Type B pancreatic cell (in vitro differentiated cells): ENCODE measurements around the gene TRIM24. TPM values are rescaled to one million over a fixed set of nuclear protein-coding genes. Genes with fewer than 3 reads are reported as not detected.
"Not testable (repeated sequence)": the region's sequence is repeated elsewhere in the genome, so short reads cannot be mapped to it uniquely, and the experiment has no call there.

Experiments
- DNase-seq: peaks from one replicate; pipeline ENCODE4 v3.0.0; 2021; ENCODE audit warnings: mixed read lengths; ENCODE audit not compliant: unreplicated experiment; ENCODE audit errors: extremely low spot score
- H3K27ac Mint-ChIP-seq: 2 replicates; pipeline ENCODE4 v1.8.0; 2021; ENCODE audit warnings: mild to moderate bottlenecking, mixed read lengths
- H3K27me3 Mint-ChIP-seq: 2 replicates; pipeline ENCODE4 v1.8.0; 2021; ENCODE audit warnings: mixed read lengths
- H3K36me3 Mint-ChIP-seq: 2 replicates; pipeline ENCODE4 v1.8.0; 2021; ENCODE audit warnings: mixed read lengths
- H3K4me1 Mint-ChIP-seq: one replicate; pipeline ENCODE4 v1.8.0; 2021; ENCODE audit warnings: mixed read lengths; ENCODE audit not compliant: unreplicated experiment
- H3K4me3 Mint-ChIP-seq: 2 replicates; pipeline ENCODE4 v1.8.0; 2021; ENCODE audit warnings: mild to moderate bottlenecking, mixed read lengths
- H3K9me3 Mint-ChIP-seq: 2 replicates; pipeline ENCODE4 v1.8.0; 2021; ENCODE audit warnings: mixed read lengths
- CTCF ChIP-seq: fragments of 200-600 bp; sonication (generic); conservative IDR thresholded peaks from 2 replicates; pipeline ENCODE4 v1.5.0; 2021; ENCODE audit warnings: antibody characterized with exemption, mild to moderate bottlenecking
- total RNA-seq: library from RNA; stranded (reverse); gene quantifications from 2 replicates; pipeline ENCODE4 v1.2.1, GENCODE V29; 2021; ENCODE audit warnings: low replicate concordance

The TRIM24 gene
- total RNA-seq, 1 donor from 2014 or later = 66.8 TPM

- Mint-ChIP-seq H3K9me3 (peaks cover 4% of the 10 kb centered on the region), H3K36me3 (peaks cover 20% of the 10 kb centered on the region), H3K27ac (peak overlapping the region; percentile 11), H3K27me3 (no peaks in the 10 kb centered on the region), H3K4me1 (peaks cover 14% of the 10 kb centered on the region), H3K4me3 (peak overlapping the region; percentile 63)
- TF ChIP-seq CTCF = no peak
- DNase-seq = no peak
These were observed 1.3 kb upstream of the TRIM24 start for GRCh38 chr7:138458576-138459412.

GRCh38 chr7:138459413-138460175 lies 465 bp upstream of the TRIM24 start:
- Mint-ChIP-seq H3K27ac (peak overlapping the region; percentile 67), H3K27me3 (no peaks in the 10 kb centered on the region), H3K4me1 (peaks cover 19% of the 10 kb centered on the region), H3K9me3 (peaks cover 4% of the 10 kb centered on the region), H3K36me3 (peaks cover 24% of the 10 kb centered on the region), H3K4me3 (peak overlapping the region; percentile 91)
- TF ChIP-seq CTCF = peak; percentile 67
- DNase-seq = peak; percentile 99

- Mint-ChIP-seq H3K4me1 (peaks cover 28% of the 10 kb centered on the region), H3K27ac (peak overlapping the region; percentile 92), H3K9me3 (peaks cover 4% of the 10 kb centered on the region), H3K36me3 (peaks cover 30% of the 10 kb centered on the region), H3K4me3 (peak overlapping the region; percentile 93), H3K27me3 (no peaks in the 10 kb centered on the region)
- DNase-seq = peak; percentile 74
- TF ChIP-seq CTCF = peak; percentile 23
These were observed 869 bp downstream of the TRIM24 start for GRCh38 chr7:138460649-138461607.

GRCh38 chr7:138463291-138463618 lies 3.2 kb downstream of the TRIM24 start:
- H3K4me1 Mint-ChIP-seq = peaks cover 30% of the 10 kb centered on the region
- not testable (repeated sequence) for DNase-seq, H3K9me3 Mint-ChIP-seq, H3K27me3 Mint-ChIP-seq
- H3K36me3 Mint-ChIP-seq = peaks cover 37% of the 10 kb centered on the region
- peak overlapping the region; percentile 85 for H3K4me3 Mint-ChIP-seq
- peak overlapping the region; percentile 89 for H3K27ac Mint-ChIP-seq

- no peak for DNase-seq
- no peak for TF ChIP-seq CTCF
- H3K9me3 Mint-ChIP-seq = peaks cover 6% of the 10 kb centered on the region
- no peaks in the 10 kb centered on the region for H3K27me3 Mint-ChIP-seq
- peak overlapping the region; percentile 23 for H3K27ac Mint-ChIP-seq
- H3K4me3 Mint-ChIP-seq = peak overlapping the region; percentile 47
- peaks cover 33% of the 10 kb centered on the region for H3K4me1 Mint-ChIP-seq
- peaks cover 44% of the 10 kb centered on the region for H3K36me3 Mint-ChIP-seq
These were observed 5.0 kb downstream of the TRIM24 start for GRCh38 chr7:138465046-138465445.

- Mint-ChIP-seq H3K4me1 (peaks cover 33% of the 10 kb centered on the region), H3K36me3 (peaks cover 44% of the 10 kb centered on the region)
- not testable (repeated sequence) for DNase-seq, H3K4me3 Mint-ChIP-seq, H3K27ac Mint-ChIP-seq, H3K27me3 Mint-ChIP-seq, H3K9me3 Mint-ChIP-seq
These were observed 6.2 kb downstream of the TRIM24 start for GRCh38 chr7:138466069-138466756.
